A549 treated with RU486 at 1 μM for 4 hours (cell line): ENCODE measurements around the gene P2RY4. TPM values are rescaled to one million over a fixed set of nuclear protein-coding genes. Genes with fewer than 3 reads are reported as not detected.

Experiments
- total RNA-seq: library from RNA; stranded (reverse); fragments of 200-300 nt; extraction: Qiagen RNA extraction; gene quantifications from 5 replicates; pipeline ENCODE4 v1.2.3, GENCODE V29; 2022; ENCODE audit warnings: low read depth

Gene P2RY4
- 0.06 TPM in 1 of 5 replicates, not detected in the others for total RNA-seq

GRCh38 chrX:70260104-70260503 lies at the start of gene P2RY4:
P2RY4 (minus strand) TSS chrX:70260204; CDS start chrX:70259624, 580 bp downstream.

GRCh38 chrX:70289793-70290770 lies 30.1 kb upstream of the P2RY4 start, which contains the start of the genes KIF4A and PDZD11:
KIF4A (plus strand) TSS chrX:70290104; CDS start chrX:70290459, 355 bp downstream.
PDZD11 (minus strand) TSS chrX:70289927; CDS start chrX:70289341, 586 bp downstream.

GRCh38 chrX:70281951-70282350 lies 21.9 kb upstream of the P2RY4 start, which contains the start of gene RAB41:
RAB41 (plus strand) TSS chrX:70282172; CDS start chrX:70282218, 46 bp downstream.

GRCh38 chrX:70268034-70268433 lies 8.0 kb upstream of the P2RY4 start, which contains the start of gene ARR3:
ARR3 (plus strand) TSS chrX:70268334; CDS start chrX:70269386, 1,052 bp downstream.

GRCh38 chrX:70234355-70234754 lies 25.6 kb downstream of the P2RY4 start, which contains the start of gene AWAT1:
AWAT1 (plus strand) TSS chrX:70234655; CDS start chrX:70234696, 41 bp downstream.

Other genes starting within 250 kb of the P2RY4 start
- not detected in 5 replicates for gene AWAT2, start 210.3 kb downstream of the P2RY4 start, total RNA-seq
- not detected in 5 replicates for gene OTUD6A, start 197.7 kb downstream of the P2RY4 start, total RNA-seq
- 57.5 to 71.2 TPM (median 66.6 TPM) in 5 replicates for gene IGBP1, start 126.8 kb downstream of the P2RY4 start, total RNA-seq
- not detected in 5 replicates for gene DGAT2L6, start 82.7 kb downstream of the P2RY4 start, total RNA-seq
- gene AWAT1, start 25.5 kb downstream of the P2RY4 start, total RNA-seq = not detected in 5 replicates
- not detected in 5 replicates for gene ARR3, start 8.1 kb upstream of the P2RY4 start, total RNA-seq
- not detected in 5 replicates for gene RAB41, start 22.0 kb upstream of the P2RY4 start, total RNA-seq
- gene PDZD11, start 29.7 kb upstream of the P2RY4 start, total RNA-seq = 86.7 to 102 TPM (median 88.6 TPM) in 5 replicates
- 24.2 to 29.0 TPM (median 27.9 TPM) in 5 replicates for gene KIF4A, start 29.9 kb upstream of the P2RY4 start, total RNA-seq
- gene GDPD2, start 163.1 kb upstream of the P2RY4 start, total RNA-seq = 0.06 TPM in 1 of 5 replicates, not detected in the others
- gene DLG3, start 184.6 kb upstream of the P2RY4 start, total RNA-seq = 2.9 to 5.0 TPM (median 3.1 TPM) in 5 replicates